DMS79 treated with DMSO at 0.1 percent for 48 hours (cell line): ENCODE results near the gene PLEKHA8.
A peak's percentile ranks its signal among the peaks of the same experiment; 100 is the strongest.

Experiments
- DNase-seq: peaks from one replicate; lab custom pipeline; 2025; lab: John Stamatoyannopoulos, UW

PLEKHA8 gene

GRCh38 chr7:30169579-30169978 is 141.4 kb downstream of the PLEKHA8 start:
- DNase-seq = no peak

- DNase-seq = no peak
These were observed 142.4 kb downstream of the PLEKHA8 start for GRCh38 chr7:30170476-30171205.

- DNase-seq = no peak
These were observed 143.7 kb downstream of the PLEKHA8 start for GRCh38 chr7:30171766-30172447.

- peak; percentile 66 for DNase-seq
These were observed 144.2 kb downstream of the PLEKHA8 start for GRCh38 chr7:30172451-30172850.

- DNase-seq = peak; percentile 93
These were observed 145.1 kb downstream of the PLEKHA8 start for GRCh38 chr7:30173058-30173897.

- peak; percentile 40 for DNase-seq
These were observed 147.0 kb downstream of the PLEKHA8 start for GRCh38 chr7:30175180-30175579.

GRCh38 chr7:30175636-30176147 is 147.5 kb downstream of the PLEKHA8 start:
- DNase-seq = no peak

GRCh38 chr7:30176463-30177109 is 148.4 kb downstream of the PLEKHA8 start:
- DNase-seq = no peak

- DNase-seq = no peak
These were observed 149.0 kb downstream of the PLEKHA8 start for GRCh38 chr7:30177186-30177585.

GRCh38 chr7:30177965-30178364 is 149.8 kb downstream of the PLEKHA8 start:
- DNase-seq = no peak

- DNase-seq = no peak
These were observed 150.7 kb downstream of the PLEKHA8 start for GRCh38 chr7:30178748-30179436.
